GM13977 (cell line): ENCODE measurements around the gene FAM81B.

ENCODE experiments used
- DNase-seq: peaks from one replicate; pipeline ENCODE4 v3.0.0; 2012; ENCODE audit warnings: low spot score
- in situ Hi-C: fragments of 300-500 bp; cut with MboI; formaldehyde crosslinking; loops from one replicate; pipeline ENCODE4 v1.12.0; 2022; ENCODE audit warnings: low sequenced_read_pairs, low pct_unique_long_range_greater_than_20kb, mixed read lengths, inconsistent platforms; ENCODE audit not compliant: unreplicated experiment
- TF ChIP-seq, protein P1 (sequence below): IDR thresholded peaks from 2 replicates; pipeline ENCODE4 v1.5.1; 2012; ENCODE audit warnings: mild to moderate bottlenecking, control low read depth; ENCODE audit not compliant: insufficient read depth; ENCODE audit errors: extremely low read depth, missing control alignments

Gene FAM81B

DNA sequence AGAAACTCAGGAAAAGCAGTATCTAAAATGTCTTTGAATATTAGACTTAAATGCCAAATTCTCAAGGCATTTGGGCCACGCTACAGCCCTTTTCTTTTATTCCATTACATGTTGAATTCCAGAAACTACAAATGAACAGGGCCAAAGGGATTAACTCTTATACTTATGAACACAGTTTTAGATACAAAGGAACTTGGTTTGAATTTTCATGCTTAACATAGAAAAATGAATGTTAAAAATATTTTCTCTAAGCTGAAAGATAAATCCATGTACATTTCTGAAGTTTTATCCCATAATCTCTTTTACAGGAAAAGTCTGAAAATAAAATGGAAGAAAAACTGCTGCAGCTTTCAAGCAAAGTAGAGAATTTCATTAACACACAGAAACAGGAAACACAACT lies 56.8 kb downstream of the FAM81B start:
- no peak for DNase-seq
- TF ChIP-seq, protein P1, sequence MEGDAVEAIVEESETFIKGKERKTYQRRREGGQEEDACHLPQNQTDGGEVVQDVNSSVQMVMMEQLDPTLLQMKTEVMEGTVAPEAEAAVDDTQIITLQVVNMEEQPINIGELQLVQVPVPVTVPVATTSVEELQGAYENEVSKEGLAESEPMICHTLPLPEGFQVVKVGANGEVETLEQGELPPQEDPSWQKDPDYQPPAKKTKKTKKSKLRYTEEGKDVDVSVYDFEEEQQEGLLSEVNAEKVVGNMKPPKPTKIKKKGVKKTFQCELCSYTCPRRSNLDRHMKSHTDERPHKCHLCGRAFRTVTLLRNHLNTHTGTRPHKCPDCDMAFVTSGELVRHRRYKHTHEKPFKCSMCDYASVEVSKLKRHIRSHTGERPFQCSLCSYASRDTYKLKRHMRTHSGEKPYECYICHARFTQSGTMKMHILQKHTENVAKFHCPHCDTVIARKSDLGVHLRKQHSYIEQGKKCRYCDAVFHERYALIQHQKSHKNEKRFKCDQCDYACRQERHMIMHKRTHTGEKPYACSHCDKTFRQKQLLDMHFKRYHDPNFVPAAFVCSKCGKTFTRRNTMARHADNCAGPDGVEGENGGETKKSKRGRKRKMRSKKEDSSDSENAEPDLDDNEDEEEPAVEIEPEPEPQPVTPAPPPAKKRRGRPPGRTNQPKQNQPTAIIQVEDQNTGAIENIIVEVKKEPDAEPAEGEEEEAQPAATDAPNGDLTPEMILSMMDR = no peak
- in situ Hi-C loops = no loop called here

DNA sequence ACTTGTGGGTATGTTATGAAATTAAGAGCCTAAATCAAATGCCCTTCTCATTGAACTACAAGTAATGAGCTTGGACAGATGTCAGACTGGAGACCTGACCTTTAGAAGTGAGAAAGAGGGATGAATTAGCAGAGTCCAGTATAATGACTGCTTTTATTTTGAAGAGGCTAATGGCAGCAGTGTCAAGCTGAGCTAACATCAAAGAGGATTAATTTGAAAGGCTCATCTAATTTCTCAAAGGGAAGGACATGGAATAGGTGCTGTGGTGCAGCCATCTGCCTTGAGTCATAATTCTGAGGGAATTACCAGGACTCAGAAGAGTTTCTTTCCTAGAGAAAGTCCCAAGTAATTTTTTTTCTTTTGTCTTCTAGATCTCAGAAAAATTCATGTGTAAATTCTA lies 57.6 kb downstream of the FAM81B start:
- in situ Hi-C loops = no loop called here
- no peak for DNase-seq
- TF ChIP-seq, protein P1 = no peak

DNA sequence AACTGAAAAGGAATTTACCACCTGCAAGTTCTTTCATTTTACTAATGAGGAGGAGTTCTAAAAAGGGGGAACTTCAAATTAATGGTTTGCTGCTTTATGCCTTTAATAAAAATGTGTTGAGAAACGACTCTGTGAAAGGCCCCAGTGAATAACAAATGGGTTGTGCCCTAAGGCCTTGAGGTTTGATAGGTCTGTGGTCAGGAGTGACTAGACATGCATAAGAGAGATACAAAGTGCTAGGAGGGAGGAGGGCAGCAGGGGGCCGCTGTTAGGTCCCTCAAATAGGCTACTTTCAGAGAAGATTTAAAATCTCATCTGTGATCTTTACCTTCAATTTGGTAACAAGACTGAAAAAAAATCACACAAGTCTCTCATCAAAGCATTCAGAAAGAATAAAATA lies 58.3 kb downstream of the FAM81B start:
- in situ Hi-C loops = no loop called here
- TF ChIP-seq, protein P1 = no peak
- DNase-seq = no peak

GRCh38 chr5:95454536-95454935 lies 63.4 kb downstream of the FAM81B start:
- in situ Hi-C loops = no loop called here
- no peak for DNase-seq
- TF ChIP-seq, protein P1 = no peak

DNA sequence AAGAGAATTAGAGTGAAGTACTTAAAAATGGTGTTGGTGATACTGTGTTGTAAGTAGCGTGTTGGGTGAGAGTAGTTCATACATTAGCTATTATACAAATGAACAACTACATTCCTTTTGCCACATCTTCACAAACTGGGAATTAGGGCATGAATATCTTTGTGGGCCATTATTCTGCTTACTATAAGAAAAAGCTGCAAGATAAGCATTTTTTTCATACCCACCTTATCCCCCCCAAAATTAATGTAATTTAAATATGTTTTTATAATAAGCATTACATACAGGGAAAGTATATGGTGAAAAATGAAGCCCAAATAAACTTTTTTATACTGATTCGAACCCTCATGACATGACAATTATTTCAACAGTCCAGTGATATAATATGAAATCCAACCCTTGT lies 69.5 kb downstream of the FAM81B start:
- DNase-seq = no peak
- TF ChIP-seq, protein P1 = no peak
- in situ Hi-C loops = no loop called here

GRCh38 chr5:95471487-95471886 lies 80.3 kb downstream of the FAM81B start:
- TF ChIP-seq, protein P1 = no peak
- DNase-seq = no peak
- in situ Hi-C loops = no loop called here

DNA sequence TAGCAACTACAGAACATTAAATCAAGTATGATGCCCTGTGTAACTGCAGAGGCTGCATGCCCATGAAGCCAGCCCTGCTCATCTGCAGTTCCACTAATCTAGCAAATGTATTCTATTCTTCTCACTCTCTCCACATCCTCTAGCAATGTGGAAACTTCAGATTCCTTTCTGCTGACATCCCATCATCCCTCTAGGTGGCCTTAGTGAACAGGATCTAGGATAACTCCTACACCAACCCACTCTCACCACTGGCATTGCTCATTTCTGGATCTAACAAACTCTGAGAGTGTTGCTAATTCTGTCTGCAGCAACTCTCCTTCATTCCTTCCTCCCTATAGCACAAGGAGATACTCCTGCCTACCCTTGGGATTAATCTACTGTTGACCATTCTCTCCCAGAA lies 80.8 kb downstream of the FAM81B start:
- no peak for DNase-seq
- TF ChIP-seq, protein P1 = no peak
- in situ Hi-C loops = no loop called here
